Ishikawa (cell line): Measurements from ENCODE around the gene EMCN.

ENCODE experiments used
- CEBPB ChIP-seq: IDR thresholded peaks from 2 replicates; pipeline ENCODE4 v1.6.1; 2012
- CREB1 ChIP-seq: IDR thresholded peaks from 2 replicates; pipeline ENCODE4 v1.6.1; 2012; ENCODE audit warnings: low read depth
- EGR1 ChIP-seq: IDR thresholded peaks from 2 replicates; pipeline ENCODE4 v1.6.1; 2012
- EP300 ChIP-seq: IDR thresholded peaks from 2 replicates; pipeline ENCODE4 v1.6.1; 2012; ENCODE audit warnings: borderline replicate concordance
- FOXM1 ChIP-seq: IDR thresholded peaks from 2 replicates; pipeline ENCODE4 v1.6.1; 2012; ENCODE audit warnings: low read depth, borderline replicate concordance
- NFIC ChIP-seq: IDR thresholded peaks from 2 replicates; pipeline ENCODE4 v1.6.1; 2012
- RAD21 ChIP-seq: IDR thresholded peaks from 2 replicates; pipeline ENCODE4 v1.6.1; 2012; ENCODE audit warnings: low read depth
- TAF1 ChIP-seq: IDR thresholded peaks from 2 replicates; pipeline ENCODE4 v1.6.1; 2012; ENCODE audit warnings: low read depth, mild to moderate bottlenecking
- TCF12 ChIP-seq: IDR thresholded peaks from 2 replicates; pipeline ENCODE4 v1.6.1; 2012; ENCODE audit warnings: low read depth
- YY1 ChIP-seq: IDR thresholded peaks from 2 replicates; pipeline ENCODE4 v1.6.1; 2012; ENCODE audit warnings: low read depth
- TF ChIP-seq, protein P1 (sequence below): IDR thresholded peaks from 2 replicates; pipeline ENCODE4 v1.6.1; 2012
- TF ChIP-seq, protein P2 (sequence below): IDR thresholded peaks from 2 replicates; pipeline ENCODE4 v1.6.1; 2012
- TF ChIP-seq, protein P3 (sequence below): IDR thresholded peaks from 2 replicates; pipeline ENCODE4 v1.6.1; 2012; ENCODE audit warnings: low read depth, mild to moderate bottlenecking

DNA sequence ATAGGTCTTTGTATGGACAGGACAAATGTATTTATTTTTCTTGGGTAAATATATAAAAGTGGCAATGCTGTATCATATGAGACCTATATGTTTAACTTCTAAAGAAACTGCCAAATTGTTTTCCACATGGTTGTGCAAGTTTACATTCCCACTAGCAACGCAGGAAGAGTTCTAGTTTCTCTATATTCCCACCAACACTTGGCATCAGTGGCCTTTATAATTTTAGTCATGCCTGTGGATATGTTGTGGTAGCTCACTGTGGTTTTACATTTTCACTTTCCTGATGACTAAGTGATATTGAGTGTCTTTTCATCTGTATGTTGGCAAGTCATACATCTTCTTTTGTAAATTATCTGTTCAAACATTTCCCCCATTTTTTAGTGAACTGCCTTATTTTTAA, 126.0 kb downstream of the EMCN start:
- no peak for TF ChIP-seq CREB1
- TF ChIP-seq, protein P1, sequence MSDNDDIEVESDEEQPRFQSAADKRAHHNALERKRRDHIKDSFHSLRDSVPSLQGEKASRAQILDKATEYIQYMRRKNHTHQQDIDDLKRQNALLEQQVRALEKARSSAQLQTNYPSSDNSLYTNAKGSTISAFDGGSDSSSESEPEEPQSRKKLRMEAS, result no peak
- TF ChIP-seq, protein P2, sequence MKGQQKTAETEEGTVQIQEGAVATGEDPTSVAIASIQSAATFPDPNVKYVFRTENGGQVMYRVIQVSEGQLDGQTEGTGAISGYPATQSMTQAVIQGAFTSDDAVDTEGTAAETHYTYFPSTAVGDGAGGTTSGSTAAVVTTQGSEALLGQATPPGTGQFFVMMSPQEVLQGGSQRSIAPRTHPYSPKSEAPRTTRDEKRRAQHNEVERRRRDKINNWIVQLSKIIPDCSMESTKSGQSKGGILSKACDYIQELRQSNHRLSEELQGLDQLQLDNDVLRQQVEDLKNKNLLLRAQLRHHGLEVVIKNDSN, result no peak
- no peak for TF ChIP-seq TAF1
- no peak for TF ChIP-seq EP300
- TF ChIP-seq, protein P3, sequence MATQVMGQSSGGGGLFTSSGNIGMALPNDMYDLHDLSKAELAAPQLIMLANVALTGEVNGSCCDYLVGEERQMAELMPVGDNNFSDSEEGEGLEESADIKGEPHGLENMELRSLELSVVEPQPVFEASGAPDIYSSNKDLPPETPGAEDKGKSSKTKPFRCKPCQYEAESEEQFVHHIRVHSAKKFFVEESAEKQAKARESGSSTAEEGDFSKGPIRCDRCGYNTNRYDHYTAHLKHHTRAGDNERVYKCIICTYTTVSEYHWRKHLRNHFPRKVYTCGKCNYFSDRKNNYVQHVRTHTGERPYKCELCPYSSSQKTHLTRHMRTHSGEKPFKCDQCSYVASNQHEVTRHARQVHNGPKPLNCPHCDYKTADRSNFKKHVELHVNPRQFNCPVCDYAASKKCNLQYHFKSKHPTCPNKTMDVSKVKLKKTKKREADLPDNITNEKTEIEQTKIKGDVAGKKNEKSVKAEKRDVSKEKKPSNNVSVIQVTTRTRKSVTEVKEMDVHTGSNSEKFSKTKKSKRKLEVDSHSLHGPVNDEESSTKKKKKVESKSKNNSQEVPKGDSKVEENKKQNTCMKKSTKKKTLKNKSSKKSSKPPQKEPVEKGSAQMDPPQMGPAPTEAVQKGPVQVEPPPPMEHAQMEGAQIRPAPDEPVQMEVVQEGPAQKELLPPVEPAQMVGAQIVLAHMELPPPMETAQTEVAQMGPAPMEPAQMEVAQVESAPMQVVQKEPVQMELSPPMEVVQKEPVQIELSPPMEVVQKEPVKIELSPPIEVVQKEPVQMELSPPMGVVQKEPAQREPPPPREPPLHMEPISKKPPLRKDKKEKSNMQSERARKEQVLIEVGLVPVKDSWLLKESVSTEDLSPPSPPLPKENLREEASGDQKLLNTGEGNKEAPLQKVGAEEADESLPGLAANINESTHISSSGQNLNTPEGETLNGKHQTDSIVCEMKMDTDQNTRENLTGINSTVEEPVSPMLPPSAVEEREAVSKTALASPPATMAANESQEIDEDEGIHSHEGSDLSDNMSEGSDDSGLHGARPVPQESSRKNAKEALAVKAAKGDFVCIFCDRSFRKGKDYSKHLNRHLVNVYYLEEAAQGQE, result no peak
- TF ChIP-seq CEBPB, result no peak
- TF ChIP-seq FOXM1, result no peak
- no peak for TF ChIP-seq NFIC
- TF ChIP-seq EGR1, result no peak
- TF ChIP-seq TCF12, result no peak
- no peak for TF ChIP-seq YY1
- TF ChIP-seq RAD21, result no peak
